ENCODE data around the gene CD4.

DNA sequence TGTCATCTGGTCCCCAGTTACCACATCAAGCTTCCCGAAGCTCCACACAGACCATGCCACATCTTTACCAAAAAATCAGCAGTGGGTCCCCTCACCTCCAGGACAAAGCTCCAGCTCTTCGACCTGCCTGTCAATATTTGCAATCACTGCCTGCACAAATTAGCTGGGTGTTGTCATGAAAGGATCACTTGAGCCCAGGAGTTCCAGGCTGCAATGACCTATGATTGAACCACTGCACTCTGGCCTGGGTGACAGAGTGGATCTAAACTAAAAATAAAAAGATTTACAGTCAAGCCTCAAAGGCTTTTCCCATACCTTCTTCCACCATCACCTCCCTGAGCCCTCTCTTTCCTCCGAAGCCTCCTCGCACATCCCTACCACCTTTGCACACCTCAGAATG lies 7.2 kb downstream of the CD4 start:
- TF ChIP-seq, protein P1, sequence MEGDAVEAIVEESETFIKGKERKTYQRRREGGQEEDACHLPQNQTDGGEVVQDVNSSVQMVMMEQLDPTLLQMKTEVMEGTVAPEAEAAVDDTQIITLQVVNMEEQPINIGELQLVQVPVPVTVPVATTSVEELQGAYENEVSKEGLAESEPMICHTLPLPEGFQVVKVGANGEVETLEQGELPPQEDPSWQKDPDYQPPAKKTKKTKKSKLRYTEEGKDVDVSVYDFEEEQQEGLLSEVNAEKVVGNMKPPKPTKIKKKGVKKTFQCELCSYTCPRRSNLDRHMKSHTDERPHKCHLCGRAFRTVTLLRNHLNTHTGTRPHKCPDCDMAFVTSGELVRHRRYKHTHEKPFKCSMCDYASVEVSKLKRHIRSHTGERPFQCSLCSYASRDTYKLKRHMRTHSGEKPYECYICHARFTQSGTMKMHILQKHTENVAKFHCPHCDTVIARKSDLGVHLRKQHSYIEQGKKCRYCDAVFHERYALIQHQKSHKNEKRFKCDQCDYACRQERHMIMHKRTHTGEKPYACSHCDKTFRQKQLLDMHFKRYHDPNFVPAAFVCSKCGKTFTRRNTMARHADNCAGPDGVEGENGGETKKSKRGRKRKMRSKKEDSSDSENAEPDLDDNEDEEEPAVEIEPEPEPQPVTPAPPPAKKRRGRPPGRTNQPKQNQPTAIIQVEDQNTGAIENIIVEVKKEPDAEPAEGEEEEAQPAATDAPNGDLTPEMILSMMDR (IDR thresholded peaks at IDR 0.05), result no peak
- TF ChIP-seq EP300 (IDR thresholded peaks at IDR 0.05), result no peak

Measured in upper lobe of left lung (tissue), 4 donors.